B cell (primary cell): Measurements from ENCODE around the gene UNC93B1. TPM values are rescaled to one million over a fixed set of nuclear protein-coding genes. Genes with fewer than 3 reads are reported as not detected.

Experiments used
- ATAC-seq: fragments of 200-7000 bp; cut with Tn5 transposase; one replicate; pipeline ENCODE4 v1.10.0; 2021; ENCODE audit warnings: low read depth, mild to moderate bottlenecking, moderate number of reproducible peaks, moderate library complexity
- CTCF ChIA-PET: fragments of 350-600 bp; sonication (Branson Sonifier 250); formaldehyde crosslinking; loops from one replicate; lab custom pipeline; 2021; ENCODE audit warnings: antibody characterized with exemption, inconsistent platforms; lab: Charles Lee
- POLR2A ChIA-PET: fragments of 350-600 bp; sonication (Branson Sonifier 250); formaldehyde crosslinking; loops from one replicate; lab custom pipeline; 2021; ENCODE audit warnings: antibody characterized with exemption; lab: Charles Lee
- DNase-seq: peaks from one replicate; pipeline ENCODE4 v3.0.0; 2013
- H2AFZ ChIP-seq: 2 replicates; pipeline ENCODE4 v1.6.1; 2012; ENCODE audit warnings: mild to moderate bottlenecking, low read depth, low read length; ENCODE audit not compliant: insufficient read depth, poor library complexity, severe bottlenecking
- H3K27ac ChIP-seq, 2 donors: 1 replicate in 1 of 2; 2 replicates in 1 of 2; pipeline ENCODE4 v1.5.1; 2012 to 2013; ENCODE audit warnings: low read length in 2 of 2, mild to moderate bottlenecking in 2 of 2, moderate library complexity in 1 of 2
- H3K27me3 ChIP-seq, 4 experiments: fragments of 200-600 bp in 1 of 4; sonication (generic) in 1 of 4; replicated peaks in 1 of 4; 1 replicate in 2 of 4; 2 replicates in 2 of 4; pipeline versions ENCODE4 v1.6.1 to v1.7.0; 2013 to 2016; ENCODE audit warnings: low read length in 3 of 4, mild to moderate bottlenecking in 2 of 4, mixed read lengths in 1 of 4, moderate library complexity in 1 of 4; ENCODE audit not compliant: insufficient read depth in 4 of 4, control insufficient read depth in 3 of 4; ENCODE audit errors: control extremely low read depth in 1 of 4
- H3K36me3 ChIP-seq, 2 experiments: replicated peaks in 1 of 2; 1 replicate in 1 of 2; 2 replicates in 1 of 2; pipeline versions ENCODE4 v1.6.1 to v1.7.1; 2013; ENCODE audit warnings: low read length in 1 of 2; ENCODE audit not compliant: insufficient read depth in 2 of 2, control insufficient read depth in 1 of 2; ENCODE audit errors: control extremely low read depth in 1 of 2, extremely low read depth in 1 of 2
- H3K4me1 ChIP-seq, 2 donors: fragments of 200-600 bp in 1 of 2; sonication (generic) in 1 of 2; 1 replicate in 1 of 2; 2 replicates in 1 of 2; pipeline versions ENCODE4 v1.5.1 to v1.6.1; 2013 to 2017; ENCODE audit warnings: low read length in 2 of 2; ENCODE audit not compliant: control insufficient read depth in 2 of 2, insufficient read depth in 2 of 2
- H3K4me2 ChIP-seq: replicated peaks from 2 replicates; pipeline ENCODE3; 2012; ENCODE audit warnings: mild to moderate bottlenecking, low read depth, low read length; ENCODE audit not compliant: poor library complexity, severe bottlenecking
- H3K4me3 ChIP-seq, 5 experiments: fragments of 200-600 bp in 1 of 5; sonication (generic) in 1 of 5; 1 replicate in 3 of 5; 2 replicates in 2 of 5; pipeline versions ENCODE4 v1.5.1 to v1.7.0; 2011 to 2016; ENCODE audit warnings: low read length in 4 of 5, mild to moderate bottlenecking in 4 of 5, low read depth in 2 of 5, control low read depth in 1 of 5, moderate library complexity in 1 of 5; ENCODE audit not compliant: insufficient read depth in 1 of 5; ENCODE audit errors: control extremely low read depth in 1 of 5, extremely low read depth in 1 of 5
- H3K79me2 ChIP-seq: fragments of 200-600 bp; sonication (generic); one replicate; pipeline ENCODE4 v1.6.0; 2016; ENCODE audit warnings: low read length; ENCODE audit not compliant: control insufficient read depth, insufficient read depth
- H3K9ac ChIP-seq: fragments of 200-600 bp; sonication (generic); 2 replicates; pipeline ENCODE4 v1.6.1; 2017; ENCODE audit warnings: mild to moderate bottlenecking, low read length, moderate library complexity
- H3K9me3 ChIP-seq, 3 donors: one replicate each; pipeline versions ENCODE4 v1.6.1 to v1.7.1; 2013; ENCODE audit warnings: low read length in 2 of 3; ENCODE audit not compliant: control insufficient read depth in 2 of 3, insufficient read depth in 1 of 3; ENCODE audit errors: control extremely low read depth in 1 of 3
- H4K20me1 ChIP-seq: 2 replicates; pipeline ENCODE4 v1.6.0; 2012; ENCODE audit warnings: mild to moderate bottlenecking, low read length; ENCODE audit not compliant: insufficient read depth, control insufficient read depth, poor library complexity, severe bottlenecking
- H3K27ac Mint-ChIP-seq: one replicate; pipeline ENCODE4 v1.8.0; 2021; ENCODE audit warnings: mixed read lengths
- H3K27me3 Mint-ChIP-seq: one replicate; pipeline ENCODE4 v1.8.0; 2021; ENCODE audit warnings: mixed read lengths
- H3K4me1 Mint-ChIP-seq: one replicate; pipeline ENCODE4 v1.8.0; 2021; ENCODE audit warnings: mixed read lengths
- H3K4me3 Mint-ChIP-seq: one replicate; pipeline ENCODE4 v1.8.0; 2021; ENCODE audit warnings: mixed read lengths
- H3K9me3 Mint-ChIP-seq: one replicate; pipeline ENCODE4 v1.8.0; 2022; ENCODE audit warnings: mixed read lengths; ENCODE audit not compliant: insufficient read depth
- CTCF ChIP-seq: fragments of 200-600 bp; IDR thresholded peaks from one replicate; pipeline ENCODE4 v1.8.0; 2022; ENCODE audit warnings: antibody characterized with exemption, mild to moderate bottlenecking
- EZH2 ChIP-seq: IDR thresholded peaks from 2 replicates; pipeline ENCODE4 v1.6.1; 2012; ENCODE audit warnings: borderline replicate concordance, low read depth, mild to moderate bottlenecking, moderate library complexity, low read length; ENCODE audit not compliant: insufficient read depth, poor library complexity, severe bottlenecking
- WGBS: methylation state at CpG from one replicate; pipeline ENCODE4 v1.1.5; 2013; ENCODE audit warnings: missing lambda C conversion rate; ENCODE audit not compliant: insufficient coverage; 5-methylcytosine and 5-hydroxymethylcytosine counted together
- intact Hi-C: fragments of 100-400 bp; cut with micrococcal nuclease; formaldehyde crosslinking; loops from one replicate; pipeline ENCODE4 v1.10.0; 2022
- polyA plus RNA-seq: library from polyadenylated mRNA; depleted of rRNA; stranded (reverse); fragments of >200 nt; gene quantifications from 2 replicates; pipeline ENCODE4 v1.2.3, GENCODE V29; 2012
- total RNA-seq, 2 donors: library from RNA; stranded (reverse); fragments of 120-200 nt in 1 of 2; gene quantifications; 1 replicate in 1 of 2; 2 replicates in 1 of 2; pipeline versions ENCODE4 v1.2.3 to v1.2.4, GENCODE V29; 2013 to 2022

The UNC93B1 gene
- total and polyA plus RNA-seq, 2 donors (not counting 1 experiment from before 2014, with no cell fraction given), result 114 to 308 TPM

DNA sequence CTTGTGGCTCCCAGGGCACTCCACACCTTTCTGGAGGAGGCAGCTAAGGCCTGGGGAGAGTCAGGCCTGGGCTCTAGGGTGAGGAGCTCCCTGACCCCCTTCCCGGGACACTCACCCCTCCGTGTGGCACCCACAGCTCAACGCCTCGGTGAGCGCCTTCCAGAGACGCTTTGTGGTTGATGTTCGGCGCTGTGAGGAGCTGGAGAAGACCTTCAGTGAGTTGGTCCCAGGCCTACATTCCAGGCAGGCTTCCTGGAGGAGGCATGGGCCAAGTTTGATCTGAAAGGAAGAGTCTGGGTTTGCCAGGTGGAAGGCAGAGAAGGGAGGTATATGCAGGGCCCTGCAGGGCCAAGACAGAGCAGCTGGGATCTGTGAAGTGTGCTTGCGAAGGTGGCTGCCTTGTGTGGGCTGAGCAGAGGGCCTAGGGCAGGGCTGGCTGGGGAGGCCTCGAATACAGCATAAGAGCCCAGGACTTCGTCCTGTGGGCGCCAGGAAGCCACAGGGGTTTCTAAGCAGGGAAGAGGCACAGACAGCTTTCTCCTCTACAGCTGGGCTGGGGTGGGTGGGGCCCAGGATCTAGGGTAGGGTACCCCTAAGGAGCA, 37.8 kb upstream of the UNC93B1 start:
- Histone ChIP-seq H3K27ac (peak overlapping the region in 1 of 2 donors; percentile 83), H3K9me3 (no peaks in the 10 kb centered on the region), H3K4me3 (no peak overlapping the region), H3K9ac (no peak overlapping the region), H3K4me1 (peaks cover 22 to 44% of the 10 kb centered on the region in 2 donors), H4K20me1 (peaks cover 33% of the 10 kb centered on the region), H3K27me3 (no peaks in the 10 kb centered on the region), H3K4me2 (peak overlapping the region; percentile 99), H3K79me2 (peaks cover 33% of the 10 kb centered on the region), H3K36me3 (peaks cover 0 to 36% of the 10 kb centered on the region in 2 experiments), H2AFZ (no peak overlapping the region)
- H3K27ac Mint-ChIP-seq, result peak overlapping the region; percentile 77
- H3K9me3 Mint-ChIP-seq, result no peaks in the 10 kb centered on the region
- CTCF ChIA-PET, result interaction anchor here (1.2 to 2.5 kb wide), 3 partner anchors 33 to 59 kb away, joined by 3 to 8 read pairs (median 4); partner anchors contain the start of gene ALDH3B1
- intact Hi-C loops, result loop anchor here (2.0 kb wide), 1 partner anchor 39 kb away; no protein-coding TSS in a partner anchor
- peaks cover 30% of the 10 kb centered on the region for H3K4me1 Mint-ChIP-seq
- POLR2A ChIA-PET, result no interaction called here
- ATAC-seq (no peak), DNase-seq (no peak)
- TF ChIP-seq EZH2, result no peak
- no peak for TF ChIP-seq CTCF
- 80% methylated on average over 10 of the region's 12 CpGs for WGBS
- H3K27me3 Mint-ChIP-seq, result no peaks in the 10 kb centered on the region
- peak overlapping the region; percentile 39 for H3K4me3 Mint-ChIP-seq
